Activated effector memory CD4-positive, alpha-beta T cell treated with anti-CD3 and anti-CD28 coated beads, Interleukin-2, amount 50 U/mL, for 16 hours (primary cell): ENCODE results near the gene ZMYM4.
"Not testable (repeated sequence)": the region's sequence is repeated elsewhere in the genome, so short reads cannot be mapped to it uniquely, and the experiment has no call there.

Source experiments
- DNase-seq: peaks from one replicate; pipeline ENCODE4 v3.0.0-alpha.2; 2020

ZMYM4 gene

DNA sequence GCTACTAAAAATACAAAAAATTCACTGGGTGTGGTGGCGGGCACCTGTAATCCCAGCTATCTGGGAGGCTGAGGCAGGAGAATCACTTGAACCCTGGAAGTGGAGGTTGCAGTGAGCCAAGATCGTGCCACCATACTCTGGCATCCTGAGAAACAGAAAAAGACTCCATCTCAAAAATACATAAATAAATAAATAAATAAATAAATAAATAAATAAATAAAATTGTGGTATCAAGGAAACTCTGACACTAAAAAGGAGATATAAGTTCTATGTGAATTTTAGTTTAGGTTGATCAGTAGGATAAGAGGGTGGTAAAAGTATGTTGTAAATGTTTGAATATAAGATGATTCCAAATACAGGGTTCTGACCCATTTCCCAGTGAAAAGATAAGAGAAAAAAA is 63.1 kb downstream of the ZMYM4 start:
- not testable (repeated sequence) for DNase-seq

DNA sequence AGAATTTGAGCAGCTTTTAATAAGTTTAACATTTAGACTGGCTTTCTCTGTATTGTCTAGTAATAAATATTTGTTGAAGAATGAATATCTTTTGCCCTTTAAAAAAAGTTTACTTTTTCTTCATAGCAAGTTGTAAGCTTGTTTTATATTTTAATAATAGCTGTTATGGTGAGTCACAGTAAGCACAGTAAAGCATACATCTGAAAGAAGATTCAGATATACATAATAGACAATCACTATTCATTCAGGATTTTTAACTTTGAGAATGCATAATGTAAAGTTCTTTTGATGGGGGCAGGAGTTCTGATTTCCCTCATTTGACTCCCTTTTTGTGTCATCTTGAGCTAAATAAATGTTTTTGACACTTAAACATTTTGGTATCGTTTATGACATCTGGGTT is 66.0 kb downstream of the ZMYM4 start:
- no peak for DNase-seq

DNA sequence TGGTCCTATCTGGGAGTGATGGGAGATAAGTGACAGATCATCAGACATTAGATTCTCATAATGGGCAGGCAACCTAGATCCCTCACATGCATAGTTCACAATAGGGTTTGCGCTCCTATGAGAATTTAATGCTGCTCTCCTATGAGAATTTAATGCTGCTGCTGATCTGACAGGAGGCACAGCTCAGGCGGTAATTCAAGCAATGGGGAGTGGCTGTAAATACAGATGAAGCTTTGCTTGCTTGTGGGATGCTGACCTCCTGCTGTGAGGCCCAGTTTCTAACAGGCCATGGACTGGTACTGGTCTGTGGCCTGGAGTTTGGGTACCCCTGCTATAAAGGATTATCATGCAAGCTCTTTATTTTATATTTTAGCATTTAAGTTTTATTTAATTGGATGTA is 72.0 kb downstream of the ZMYM4 start:
- no peak for DNase-seq

GRCh38 chr1:35345439-35345981 is 77.0 kb downstream of the ZMYM4 start:
- DNase-seq = no peak

DNA sequence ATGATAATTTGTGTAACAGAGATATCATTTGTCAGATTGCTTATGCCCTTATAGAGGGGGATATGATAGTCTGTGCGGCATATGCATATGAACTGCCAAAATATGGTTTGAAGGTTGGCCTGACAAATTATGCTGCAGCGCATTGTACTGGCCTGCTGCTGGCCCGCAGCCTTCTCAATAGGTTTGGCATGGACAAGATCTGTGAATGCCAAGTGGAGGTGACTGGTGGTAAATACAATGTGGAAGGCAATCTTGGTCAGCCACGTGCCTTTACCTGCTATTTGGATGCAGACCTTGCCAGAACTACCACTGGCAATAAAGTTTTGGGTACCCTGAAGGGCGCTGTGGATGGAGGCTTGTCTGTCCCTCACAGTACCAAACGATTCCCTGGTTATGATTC is 82.4 kb downstream of the ZMYM4 start:
- DNase-seq = no peak

DNA sequence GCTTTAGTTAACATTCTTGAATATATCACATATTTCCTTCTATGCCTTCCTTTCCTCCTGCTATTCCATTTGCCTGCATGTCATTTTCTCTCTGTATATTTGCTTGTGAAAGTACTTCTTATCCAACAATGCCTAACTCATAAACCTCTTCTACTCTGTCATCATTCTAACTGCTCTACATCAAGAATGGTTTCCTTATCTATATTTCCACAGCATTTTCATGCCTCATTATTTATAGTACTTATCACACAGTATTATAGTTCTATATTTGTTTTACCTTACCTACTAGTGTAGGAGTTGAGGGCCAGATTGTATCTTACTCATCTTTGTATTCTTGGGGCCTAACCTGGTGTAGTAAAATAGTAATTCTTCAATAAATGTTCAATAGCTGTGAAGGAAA is 91.5 kb downstream of the ZMYM4 start:
- no peak for DNase-seq

DNA sequence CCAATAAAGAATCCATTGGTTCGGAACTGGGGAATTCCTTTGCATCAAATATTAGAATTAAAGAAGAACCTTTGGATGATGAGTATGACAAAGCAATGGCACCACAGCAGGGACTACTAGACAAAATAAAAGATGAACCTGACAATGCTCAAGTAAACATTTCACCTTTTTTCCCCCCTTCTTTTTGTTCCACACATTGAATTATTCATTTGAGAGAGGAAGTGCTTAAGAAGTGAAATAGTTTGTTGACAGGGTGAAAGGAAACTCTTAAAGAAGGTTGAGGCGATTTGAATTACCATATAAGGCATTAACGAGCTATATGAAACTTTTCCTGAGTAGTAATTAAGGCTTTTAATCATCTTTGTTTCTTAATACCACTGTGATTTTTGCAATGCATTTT is 93.1 kb downstream of the ZMYM4 start:
- DNase-seq = no peak

GRCh38 chr1:35364741-35365140 is 96.2 kb downstream of the ZMYM4 start:
- no peak for DNase-seq

GRCh38 chr1:35367914-35368313 is 99.4 kb downstream of the ZMYM4 start:
- no peak for DNase-seq

DNA sequence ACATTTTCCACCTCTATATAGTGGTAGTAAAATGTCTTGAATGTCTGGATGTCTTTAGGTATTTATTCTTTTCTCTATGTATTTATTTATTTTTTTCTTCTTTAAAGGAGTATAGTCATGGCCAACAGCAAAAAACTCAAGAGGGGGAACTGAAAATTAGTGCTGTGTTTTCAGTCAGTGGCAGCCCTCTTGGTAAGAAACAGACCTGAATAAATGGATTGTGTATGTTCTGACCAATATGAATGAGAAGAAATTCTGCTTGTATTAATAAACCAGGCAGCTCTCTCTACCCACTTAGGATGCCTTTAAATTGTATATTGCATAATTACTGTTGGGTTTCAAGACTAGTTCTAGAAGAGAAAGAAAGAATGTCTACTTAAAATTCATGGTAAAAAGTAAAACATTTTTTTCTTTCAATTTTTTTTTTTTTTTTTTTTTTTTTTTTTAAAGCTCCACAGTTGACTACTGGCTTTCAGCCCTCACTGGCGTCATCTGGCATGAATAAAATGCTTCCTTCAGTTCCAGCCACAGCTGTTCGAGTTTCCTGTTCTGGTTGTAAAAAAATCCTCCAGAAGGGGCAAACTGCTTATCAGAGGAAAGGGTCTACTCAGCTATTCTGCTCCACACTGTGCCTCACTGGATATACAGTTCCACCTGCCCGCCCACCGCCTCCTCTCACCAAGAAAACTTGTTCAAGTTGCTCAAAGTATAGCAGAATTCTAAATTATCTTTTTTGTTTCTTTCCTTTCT is 101.6 kb downstream of the ZMYM4 start:
- no peak for DNase-seq

DNA sequence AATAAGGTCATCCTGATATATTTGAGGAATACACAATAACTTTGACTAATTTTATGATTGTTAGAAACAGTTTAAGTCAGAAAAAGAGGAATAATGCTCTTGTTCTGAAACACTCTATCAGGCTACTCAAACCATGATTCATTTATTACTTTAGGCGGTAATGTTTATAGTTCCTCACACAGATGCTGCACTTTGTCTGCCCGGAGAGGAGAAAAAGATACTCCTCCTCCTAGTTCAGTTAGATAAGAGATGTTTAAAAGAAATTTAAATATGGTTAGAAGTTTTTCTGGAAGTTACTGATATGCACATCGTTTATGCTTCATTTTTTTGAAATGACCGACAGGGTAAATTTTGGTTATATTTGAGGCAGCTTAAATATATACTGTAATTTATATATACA is 103.0 kb downstream of the ZMYM4 start:
- DNase-seq = no peak

DNA sequence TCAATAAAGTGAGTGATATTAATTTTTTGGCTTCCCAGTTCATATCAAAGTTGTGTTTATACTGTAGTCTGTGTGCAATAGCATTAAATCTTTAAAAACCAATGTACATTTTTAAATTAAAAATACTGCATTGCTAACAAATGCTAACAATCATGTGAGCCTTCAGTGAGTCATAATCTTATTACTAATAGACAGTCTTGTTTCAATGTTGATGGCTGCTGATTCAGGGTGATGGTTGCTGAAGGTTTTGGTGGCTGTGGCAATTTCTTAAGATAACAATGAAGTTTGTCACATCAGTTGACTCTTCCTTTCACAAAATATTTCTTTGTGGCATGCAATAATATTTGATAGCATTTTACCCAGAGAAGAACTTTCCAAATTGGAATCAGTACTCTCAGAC is 109.0 kb downstream of the ZMYM4 start:
- DNase-seq = no peak

- DNase-seq = no peak
Measured at GRCh38 chr1:35379317-35380000, 111.0 kb downstream of the ZMYM4 start.

DNA sequence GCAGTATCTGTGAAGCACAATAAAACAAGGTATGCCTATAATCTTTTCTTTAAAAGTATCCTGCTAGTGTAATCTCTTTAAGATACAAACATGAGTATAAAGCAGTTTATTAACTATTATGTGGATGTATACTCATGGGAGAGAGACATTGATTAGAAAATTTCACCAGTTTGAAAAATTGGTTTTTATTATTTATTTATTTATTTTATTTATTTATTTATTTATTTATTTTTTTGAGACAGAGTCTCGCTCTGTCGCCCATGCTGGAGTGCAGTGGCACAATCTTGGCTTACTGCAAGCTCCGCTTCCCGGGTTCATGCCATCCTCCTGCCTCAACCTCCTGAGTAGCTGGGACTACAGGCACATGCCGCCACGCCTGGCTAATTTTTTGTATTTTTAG is 111.6 kb downstream of the ZMYM4 start:
- not testable (repeated sequence) for DNase-seq

DNA sequence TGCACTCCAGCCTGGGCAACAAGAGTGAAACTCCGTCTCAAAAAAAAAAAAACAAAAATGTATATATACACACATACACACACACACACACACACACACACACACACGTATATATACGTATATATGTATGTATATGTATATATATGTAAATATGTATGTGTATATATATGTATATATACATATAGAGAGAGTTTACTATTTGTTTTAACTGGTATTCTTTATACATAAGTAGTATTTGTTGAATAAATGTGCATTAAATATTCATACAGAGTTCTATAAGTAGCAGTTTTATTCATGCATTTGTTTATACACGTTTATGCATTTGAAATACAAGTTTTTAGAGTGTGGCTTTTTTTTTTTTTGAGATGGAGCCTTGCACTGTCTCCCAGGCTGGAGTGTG is 113.6 kb downstream of the ZMYM4 start:
- no peak for DNase-seq

DNA sequence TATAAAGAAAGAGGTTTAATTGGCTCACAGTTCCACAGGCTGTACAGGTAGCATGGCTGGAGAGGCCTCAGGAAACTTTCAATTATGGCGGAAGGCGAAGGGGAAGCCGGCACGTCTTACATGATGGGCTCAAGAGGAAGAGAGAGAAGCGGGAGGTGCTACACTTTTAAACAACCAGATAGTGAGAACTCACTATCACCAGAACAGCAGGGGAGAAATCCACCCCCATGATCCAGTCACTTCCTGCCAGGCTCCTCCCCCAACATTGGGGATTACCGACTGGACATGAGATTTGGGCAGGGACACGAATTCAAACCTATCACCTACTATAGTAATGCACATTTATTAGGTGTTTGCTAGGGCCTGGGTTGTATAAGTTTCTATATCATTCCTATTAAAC is 117.8 kb downstream of the ZMYM4 start:
- no peak for DNase-seq

DNA sequence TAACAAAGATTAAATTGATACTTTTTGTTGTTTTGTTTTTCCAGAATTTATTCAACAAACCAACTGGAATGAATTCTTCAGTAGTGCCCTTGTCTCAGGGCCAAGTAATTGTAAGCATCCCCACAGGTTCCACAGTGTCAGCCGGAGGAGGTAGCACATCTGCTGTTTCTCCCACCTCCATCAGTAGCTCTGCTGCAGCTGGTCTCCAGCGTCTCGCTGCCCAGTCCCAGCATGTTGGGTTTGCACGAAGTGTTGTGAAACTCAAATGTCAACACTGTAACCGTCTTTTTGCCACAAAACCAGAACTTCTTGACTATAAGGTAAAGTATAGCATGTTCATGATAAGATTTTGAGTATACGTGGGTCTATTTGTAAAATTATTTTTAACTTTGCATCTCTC is 118.5 kb downstream of the ZMYM4 start:
- no peak for DNase-seq

DNA sequence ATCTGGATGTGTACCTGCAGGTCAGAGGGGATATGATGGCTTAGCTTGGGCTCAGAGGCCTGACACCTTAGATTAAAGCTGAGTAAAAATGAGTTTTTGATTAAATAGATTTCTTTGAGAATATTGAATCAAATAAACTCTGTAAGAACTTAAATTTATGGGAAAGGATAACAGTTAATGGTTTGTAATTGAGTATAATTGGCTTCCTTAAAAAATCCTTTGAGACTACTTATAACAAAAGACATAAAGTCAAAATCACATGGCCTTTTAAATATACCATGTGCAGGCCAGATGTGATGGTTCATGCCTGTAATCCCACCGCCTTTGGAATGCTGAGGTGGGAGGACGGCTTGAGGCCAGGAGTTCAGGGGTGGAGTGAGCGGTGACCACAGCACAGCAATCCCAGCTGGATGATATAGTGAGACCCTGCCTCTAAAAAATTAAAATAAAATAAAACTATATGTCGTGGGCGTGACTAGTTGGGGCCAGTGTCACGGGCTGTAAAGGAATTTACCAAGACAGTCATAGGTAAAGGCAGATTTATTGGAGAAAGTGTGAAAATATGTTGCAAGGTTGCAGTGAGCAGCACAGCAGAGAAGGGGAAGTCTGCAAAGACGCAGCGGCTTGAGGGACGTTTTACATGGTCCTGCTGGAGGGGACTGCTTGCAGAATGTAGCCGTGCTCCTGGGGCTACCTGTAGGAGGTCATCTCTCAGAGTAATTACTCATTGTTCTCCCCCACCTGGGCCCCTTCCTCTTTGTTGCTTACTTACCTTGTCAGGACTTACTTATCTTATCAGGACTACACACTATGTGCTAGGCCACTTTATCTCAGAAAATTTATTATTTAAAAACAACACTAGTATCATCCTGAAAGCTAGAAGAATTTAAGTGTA is 122.3 kb downstream of the ZMYM4 start:
- no peak for DNase-seq

- no peak for DNase-seq
Measured at GRCh38 chr1:35394386-35394785, 125.9 kb downstream of the ZMYM4 start.

DNA sequence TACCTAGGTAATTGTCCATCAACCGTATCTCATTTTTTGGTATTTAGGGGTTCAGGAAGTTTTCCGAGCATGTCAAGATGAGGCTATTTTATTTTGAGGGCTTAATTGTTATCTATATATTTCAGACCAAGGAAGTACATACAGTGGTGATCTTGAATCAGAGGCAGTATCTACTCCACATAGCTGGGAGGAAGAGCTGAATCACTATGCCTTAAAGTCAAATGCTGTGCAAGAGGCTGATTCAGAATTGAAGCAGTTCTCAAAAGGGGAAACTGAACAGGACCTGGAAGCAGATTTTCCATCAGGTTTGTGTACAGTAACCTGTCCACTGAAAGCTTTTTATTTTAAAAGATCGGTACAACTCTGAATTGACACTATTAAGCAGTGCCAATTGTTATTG is 130.2 kb downstream of the ZMYM4 start:
- no peak for DNase-seq

GRCh38 chr1:35401049-35401448 is 132.5 kb downstream of the ZMYM4 start:
- no peak for DNase-seq

DNA sequence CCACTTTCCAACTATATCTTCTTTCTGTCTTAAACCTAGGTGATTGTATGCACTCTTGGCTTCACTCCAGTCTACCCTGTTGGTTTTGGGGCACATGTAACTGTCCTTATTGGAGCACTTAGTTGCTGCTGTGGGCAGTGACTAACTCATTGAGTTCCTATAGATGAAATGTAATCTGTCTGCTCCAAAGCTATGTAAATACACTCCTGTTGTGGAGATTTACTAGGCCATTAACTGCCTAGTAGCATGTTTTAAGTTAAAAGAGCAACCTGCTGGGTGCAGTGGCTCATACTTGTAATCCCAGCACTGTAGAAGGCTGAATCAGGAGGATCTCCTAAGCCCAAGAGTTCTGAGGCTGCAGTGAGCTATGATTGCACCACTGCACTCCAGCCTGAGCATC is 137.6 kb downstream of the ZMYM4 start:
- no peak for DNase-seq

DNA sequence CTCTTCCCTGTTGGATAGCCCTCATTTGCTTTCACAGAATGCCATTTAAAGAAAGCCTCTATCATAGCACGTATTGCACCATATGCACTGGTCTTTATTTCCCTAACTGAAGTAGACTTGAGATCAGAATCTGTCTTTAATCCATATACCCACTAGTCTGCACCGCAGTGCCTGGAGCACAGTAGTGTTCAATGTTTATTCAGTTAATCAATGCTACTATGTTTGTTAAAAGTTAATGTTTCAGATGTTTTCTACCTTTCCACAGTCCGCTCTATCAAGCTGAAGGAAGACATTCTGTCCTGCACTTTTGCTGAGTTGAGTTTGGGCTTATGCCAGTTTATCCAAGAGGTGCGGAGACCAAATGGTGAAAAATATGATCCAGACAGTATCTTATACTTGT is 139.2 kb downstream of the ZMYM4 start:
- no peak for DNase-seq

DNA sequence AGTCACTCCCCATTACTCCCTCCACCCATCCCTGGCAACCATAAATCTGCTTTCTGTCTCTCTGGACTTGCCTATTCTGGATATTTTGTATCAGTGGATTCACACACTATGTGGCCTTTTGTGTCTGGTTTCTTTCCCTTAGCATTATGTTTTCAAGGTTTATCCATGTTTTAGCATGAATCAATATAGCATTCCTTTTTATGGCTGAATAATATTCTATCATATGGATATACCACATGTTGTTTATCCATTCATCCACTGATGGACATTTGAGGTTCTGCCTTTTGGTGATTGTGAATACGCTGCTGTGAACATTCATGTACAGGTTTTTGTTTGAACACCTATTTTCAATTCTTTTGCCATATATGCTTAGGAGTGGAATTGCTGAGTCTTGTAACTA is 140.4 kb downstream of the ZMYM4 start:
- DNase-seq = no peak
